WTC11 (cell line): Measurements from ENCODE around the gene HERC5. TPM values are rescaled to one million over a fixed set of nuclear protein-coding genes. Genes with fewer than 3 reads are reported as not detected.

Source experiments
- ATAC-seq: fragments of 200-7000 bp; cut with Tn5 transposase; 2 replicates; pipeline ENCODE4 v1.10.0; 2021; ENCODE audit warnings: mild to moderate bottlenecking, moderate library complexity
- CTCF ChIA-PET: fragments of 300-600 bp; sonication (Branson Sonifier 250); formaldehyde crosslinking; loops from one replicate; lab custom pipeline; 2021; ENCODE audit warnings: antibody characterized with exemption; lab: Charles Lee
- POLR2A ChIA-PET: fragments of 350-600 bp; sonication (Branson Sonifier 250); formaldehyde crosslinking; loops from one replicate; lab custom pipeline; 2021; ENCODE audit warnings: antibody characterized with exemption; lab: Charles Lee
- DNase-seq: peaks from one replicate; pipeline ENCODE4 v3.0.0; 2021; ENCODE audit warnings: low spot score
- H3K27ac Mint-ChIP-seq: 2 replicates; pipeline ENCODE4 v1.8.0; 2021; ENCODE audit warnings: mixed read lengths
- H3K27me3 Mint-ChIP-seq: 2 replicates; pipeline ENCODE4 v1.8.0; 2021; ENCODE audit warnings: low read depth, mild to moderate bottlenecking, moderate library complexity, mixed read lengths
- H3K36me3 Mint-ChIP-seq: 2 replicates; pipeline ENCODE4 v1.8.0; 2021; ENCODE audit warnings: mixed read lengths
- H3K4me1 Mint-ChIP-seq: 2 replicates; pipeline ENCODE4 v1.8.0; 2022; ENCODE audit warnings: mixed read lengths
- H3K4me3 Mint-ChIP-seq: 2 replicates; pipeline ENCODE4 v1.8.0; 2021; ENCODE audit warnings: mild to moderate bottlenecking, moderate library complexity, mixed read lengths
- H3K9me3 Mint-ChIP-seq: 2 replicates; pipeline ENCODE4 v1.8.0; 2021; ENCODE audit warnings: mixed read lengths
- ATF1 ChIP-seq: sonication (generic); formaldehyde crosslinking; IDR thresholded peaks from 2 replicates; pipeline ENCODE4 v1.8.1; 2023; ENCODE audit warnings: mild to moderate bottlenecking, moderate library complexity, missing genetic modification reagents
- ERG ChIP-seq: fragments of 250-450 bp; sonication (Bioruptor Pico); IDR thresholded peaks from 2 replicates; pipeline ENCODE4 v1.8.0; 2021; ENCODE audit warnings: mild to moderate bottlenecking
- ETV6 ChIP-seq: sonication (generic); formaldehyde crosslinking; IDR thresholded peaks from 2 replicates; pipeline ENCODE4 v1.8.1; 2022; ENCODE audit warnings: mild to moderate bottlenecking, missing genetic modification reagents
- JAZF1 ChIP-seq: fragments of 250-450 bp; sonication (Bioruptor Pico); IDR thresholded peaks from 2 replicates; pipeline ENCODE4 v1.9.0; 2021; ENCODE audit warnings: moderate library complexity, mild to moderate bottlenecking, inconsistent platforms
- PRDM15 ChIP-seq: sonication (generic); formaldehyde crosslinking; IDR thresholded peaks from 2 replicates; pipeline ENCODE4 v1.8.0; 2022; ENCODE audit warnings: missing genetic modification reagents
- ZBTB43 ChIP-seq: sonication (generic); formaldehyde crosslinking; IDR thresholded peaks from 2 replicates; pipeline ENCODE4 v1.8.1; 2023; ENCODE audit warnings: mild to moderate bottlenecking, missing genetic modification reagents
- ZNF121 ChIP-seq: sonication (generic); formaldehyde crosslinking; IDR thresholded peaks from 2 replicates; pipeline ENCODE4 v1.8.0; 2023; ENCODE audit warnings: missing genetic modification reagents
- ZNF219 ChIP-seq: sonication (generic); formaldehyde crosslinking; IDR thresholded peaks from 2 replicates; pipeline ENCODE4 v1.8.0; 2023; ENCODE audit warnings: missing genetic modification reagents, mild to moderate bottlenecking, borderline replicate concordance
- ZNF281 ChIP-seq: sonication (generic); formaldehyde crosslinking; IDR thresholded peaks from 2 replicates; pipeline ENCODE4 v1.8.0; 2023; ENCODE audit warnings: mild to moderate bottlenecking, missing genetic modification reagents
- ZNF317 ChIP-seq: sonication (generic); formaldehyde crosslinking; IDR thresholded peaks from 2 replicates; pipeline ENCODE4 v1.8.1; 2023; ENCODE audit warnings: low read depth, mild to moderate bottlenecking, moderate library complexity, missing genetic modification reagents, borderline replicate concordance
- ZNF423 ChIP-seq: fragments of 250-450 bp; sonication (Bioruptor Pico); IDR thresholded peaks from 2 replicates; pipeline ENCODE4 v2.1.2; 2022; ENCODE audit warnings: mild to moderate bottlenecking, moderate library complexity
- ZNF671 ChIP-seq: fragments of 250-450 bp; sonication (Bioruptor Pico); IDR thresholded peaks from 2 replicates; pipeline ENCODE4 v1.8.0; 2021; ENCODE audit warnings: mild to moderate bottlenecking
- total RNA-seq: library from RNA; stranded (reverse); gene quantifications from 3 replicates; pipeline ENCODE4 v1.2.3, GENCODE V29; 2021

HERC5 gene
- total RNA-seq, 1 experiment from 2014 or later: 14.3 TPM

- DNase-seq: no peak
- no peak for TF ChIP-seq ETV6
- TF ChIP-seq ZNF317: no peak
- TF ChIP-seq ZNF219 (CRISPR knock-in tag): no peak
- TF ChIP-seq ZNF423: no peak
- TF ChIP-seq ZNF121 (CRISPR knock-in tag): no peak
- TF ChIP-seq ERG (CRISPR knock-in tag): no peak
- no peak for TF ChIP-seq ZNF671 (CRISPR knock-in tag)
- TF ChIP-seq, all 79 proteins: peak for 0
- Mint-ChIP-seq H3K4me3 (no peak overlapping the region), H3K27me3 (no peaks in the 10 kb centered on the region), H3K27ac (no peak overlapping the region), H3K4me1 (no peaks in the 10 kb centered on the region), H3K36me3 (peaks cover 4% of the 10 kb centered on the region), H3K9me3 (no peaks in the 10 kb centered on the region)
- CTCF ChIA-PET: no interaction called here
- no peak for ATAC-seq
- POLR2A ChIA-PET: no interaction called here
These were observed 24.6 kb downstream of the HERC5 start for GRCh38 chr4:88481537-88481936.

- CTCF ChIA-PET: no interaction called here
These were observed 32.3 kb downstream of the HERC5 start for GRCh38 chr4:88489100-88489761.

More at GRCh38 chr4:88489100-88489761, 32.3 kb downstream of the HERC5 start:
- H3K27ac Mint-ChIP-seq: no peak overlapping the region; the same call in 1 of the 2 replicates
- H3K4me3 Mint-ChIP-seq: no peak overlapping the region
- TF ChIP-seq ATF1 (CRISPR knock-in tag) (no peak), ZBTB43 (no peak), PRDM15 (CRISPR knock-in tag) (no peak), JAZF1 (CRISPR knock-in tag) (no peak), ZNF281 (CRISPR knock-in tag) (no peak)
- H3K36me3 Mint-ChIP-seq: 0 out of 2 replicates have a peak, but pooled peaks cover 3% of the 10 kb centered on the region
- H3K9me3 Mint-ChIP-seq: no peaks in the 10 kb centered on the region
- POLR2A ChIA-PET: no interaction called here
- ATAC-seq: no peak
- H3K27me3 Mint-ChIP-seq: no peaks in the 10 kb centered on the region
- DNase-seq: no peak
- H3K4me1 Mint-ChIP-seq: no peaks in the 10 kb centered on the region
